K562 (cell line): ENCODE results near the gene TRMT112. TPM values are rescaled to one million over a fixed set of nuclear protein-coding genes. Genes with fewer than 3 reads are reported as not detected.

Experiments
- CTBP1 ChIP-seq: fragments of 450-650 bp; IDR thresholded peaks from 2 replicates; pipeline ENCODE4 v1.6.1; 2016; ENCODE audit warnings: borderline replicate concordance
- CTCFL ChIP-seq: IDR thresholded peaks from 2 replicates; pipeline ENCODE4 v1.6.1; 2011; ENCODE audit warnings: borderline replicate concordance, low read depth, mild to moderate bottlenecking, moderate library complexity, low read length; ENCODE audit not compliant: insufficient read depth, poor library complexity, severe bottlenecking
- ERF ChIP-seq: fragments of 450-650 bp; formaldehyde crosslinking; IDR thresholded peaks from 2 replicates; pipeline ENCODE4 v1.4.0; 2020; ENCODE audit warnings: mild to moderate bottlenecking, mixed read lengths
- ETV5 ChIP-seq: sonication (generic); formaldehyde crosslinking; IDR thresholded peaks from 2 replicates; pipeline ENCODE4 v1.4.0; 2020; ENCODE audit warnings: low read depth, mild to moderate bottlenecking, missing genetic modification reagents
- HEY1 ChIP-seq: fragments of 250-450 bp; sonication (Bioruptor Pico); IDR thresholded peaks from 2 replicates; pipeline ENCODE4 v1.5.0; 2020; ENCODE audit warnings: mild to moderate bottlenecking, moderate library complexity, borderline replicate concordance
- JUN ChIP-seq, 2 experiments: sonication (generic) in 1 of 2; formaldehyde crosslinking in 1 of 2; IDR thresholded peaks; 2 replicates each; pipeline versions ENCODE4 v1.6.1 to v1.8.0; 2012 to 2022; ENCODE audit warnings: borderline replicate concordance in 2 of 2, mild to moderate bottlenecking in 2 of 2, improper control_type of control experiment in 1 of 2, low read depth in 1 of 2, low read length in 1 of 2, missing genetic modification reagents in 1 of 2
- KAT7 ChIP-seq: sonication (generic); formaldehyde crosslinking; IDR thresholded peaks from 2 replicates; pipeline ENCODE4 v1.8.0; 2022; ENCODE audit warnings: missing genetic modification reagents, mild to moderate bottlenecking, borderline replicate concordance
- LEF1 ChIP-seq: fragments of 450-650 bp; IDR thresholded peaks from 2 replicates; pipeline ENCODE4 v1.6.1; 2016; ENCODE audit warnings: mild to moderate bottlenecking
- MAZ ChIP-seq, 2 experiments: fragments of 450-650 bp in 1 of 2; sonication (generic) in 1 of 2; formaldehyde crosslinking; IDR thresholded peaks in 1 of 2; conservative IDR thresholded peaks in 1 of 2; 2 replicates each; pipeline versions ENCODE4 v1.4.0 to v1.5.0; 2020; ENCODE audit warnings: mild to moderate bottlenecking in 1 of 2, missing genetic modification reagents in 1 of 2
- NFYB ChIP-seq: IDR thresholded peaks from 2 replicates; pipeline ENCODE4 v1.6.1; 2011; ENCODE audit warnings: mild to moderate bottlenecking, moderate library complexity; ENCODE audit not compliant: insufficient read length; ENCODE audit errors: extremely low read depth
- POLR2G ChIP-seq: fragments of 200-400 bp; formaldehyde crosslinking; IDR thresholded peaks from 2 replicates; pipeline ENCODE4 v1.6.1; 2017; ENCODE audit warnings: low read depth, mild to moderate bottlenecking, antibody characterized with exemption, low read length, moderate library complexity
- ZBTB43 ChIP-seq: sonication (generic); formaldehyde crosslinking; IDR thresholded peaks from 2 replicates; pipeline ENCODE4 v1.8.0; 2023; ENCODE audit warnings: mild to moderate bottlenecking, missing genetic modification reagents
- ZBTB8A ChIP-seq: fragments of 450-650 bp; IDR thresholded peaks from 2 replicates; pipeline ENCODE4 v1.6.1; 2018; ENCODE audit warnings: mild to moderate bottlenecking, moderate library complexity; ENCODE audit not compliant: partially characterized antibody
- ZMIZ1 ChIP-seq, 2 experiments: fragments of 150-350 bp in 1 of 2; IDR thresholded peaks; 2 replicates each; pipeline ENCODE4 v1.6.1; 2012 to 2016; ENCODE audit warnings: low read depth in 2 of 2, low read length in 2 of 2, mild to moderate bottlenecking in 1 of 2, moderate library complexity in 1 of 2
- ZNF696 ChIP-seq: fragments of 250-450 bp; sonication (Bioruptor Pico); conservative IDR thresholded peaks from 2 replicates; pipeline ENCODE4 v1.4.0; 2020; ENCODE audit warnings: mild to moderate bottlenecking, moderate library complexity
- polyA plus RNA-seq, 8 experiments: library from polyadenylated mRNA; depleted of rRNA in 4 of 8; stranded (reverse) in 5 of 8; unstranded in 3 of 8; fragments of >200 nt; fragmentation: Nextera tagmentation in 2 of 8; fragmentation: Illumina TruSeq in 1 of 8; extraction: Ambion mirVana in 2 of 8; extraction: Trizol in 1 of 8; gene quantifications; 2 replicates each; pipeline versions ENCODE4 v1.2.1 to v1.2.3, GENCODE V29; 2011 to 2014; ENCODE audit warnings: inconsistent platforms in 1 of 8, missing spikeins in 1 of 8
- total RNA-seq, 7 experiments: library from RNA; depleted of rRNA in 6 of 7; stranded (reverse); fragments of >200 nt in 6 of 7; fragmentation: Illumina TruSeq in 2 of 7; extraction: Trizol in 2 of 7; gene quantifications; 2 replicates each; pipeline versions ENCODE4 v1.2.1 to v1.2.3, GENCODE V29; 2011 to 2021; ENCODE audit warnings: low replicate concordance in 1 of 7

The TRMT112 gene
- total and polyA plus RNA-seq, 9 of the 15 experiments (the other 6 are each of a cell fraction or from before 2014, with no cell fraction given) = 162 to 444 (median 300) TPM

- TF ChIP-seq ZMIZ1 (IDR thresholded peaks at IDR 0.05; ENCODE audit: low read depth in 2 of 2, low read length in 2 of 2) (peak in 1 of 2 experiments; percentile 34; a peak in 1 of 4 replicates), ETV5 (CRISPR knock-in tag) (no peak), ERF (0 out of 2 replicates have a peak, but pooled peaks have one; percentile 35), ZBTB43 (CRISPR knock-in tag) (no peak), KAT7 (0 out of 2 replicates have a peak, but pooled peaks have one; percentile 55), LEF1 (0 out of 2 replicates have a peak, but pooled peaks have one; percentile 44), JUN (IDR thresholded peaks at IDR 0.05; ENCODE audit: borderline replicate concordance, low read depth, low read length) (peak; percentile 56; the same call in 1 of the 2 replicates), JUN (CRISPR knock-in tag; IDR thresholded peaks at IDR 0.05; ENCODE audit: borderline replicate concordance) (no peak), POLR2G (peak; percentile 75), HEY1 (no peak), CTBP1 (peak; percentile 87; the same call in 1 of the 2 replicates), ZNF696 (CRISPR knock-in tag) (no peak), MAZ (CRISPR knock-in tag; conservative IDR thresholded peaks at IDR 0.05 in 1 of 2, IDR thresholded peaks at IDR 0.05 in 1 of 2) (peak in 1 of 2 experiments; percentile 34; a peak in 2 of 4 replicates), ZBTB8A (no peak), NFYB (no peak), CTCFL (peak; percentile 90)
Observed at GRCh38 chr11:64304316-64305072, 12.9 kb downstream of the TRMT112 start (continued).
